ENCODE results near the gene ADAM10.

DNA sequence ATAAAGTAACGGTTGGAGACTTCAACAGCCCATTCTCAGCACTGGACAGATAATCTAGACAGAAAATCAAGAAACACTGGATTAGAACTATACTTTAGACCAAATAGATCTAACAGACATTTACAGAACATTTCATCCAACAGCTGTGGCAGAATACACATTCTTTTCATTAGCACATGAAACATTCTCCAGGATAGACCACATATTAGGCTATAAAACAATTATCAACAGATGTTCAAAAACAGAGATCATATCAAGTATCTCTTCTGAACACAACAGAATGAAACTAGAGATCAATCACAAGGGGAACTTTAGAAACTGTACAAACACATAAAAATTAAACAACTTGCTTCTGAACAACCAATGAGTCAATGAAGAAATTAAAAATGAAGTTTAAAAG lies 133.3 kb downstream of the ADAM10 start:
- TF ChIP-seq ZNF274 (IDR thresholded peaks at IDR 0.05; ENCODE audit: low read depth, low read length), result no peak
- no peak for TF ChIP-seq YY1 (IDR thresholded peaks at IDR 0.05; ENCODE audit: insufficient read depth, insufficient read length)
- TF ChIP-seq SUZ12 (IDR thresholded peaks at IDR 0.05; ENCODE audit: extremely low read depth, insufficient read depth, insufficient read length), result no peak

Measured in NT2/D1 (cell line).